HepG2 (cell line): Measurements from ENCODE around the gene GPC3. TPM values are rescaled to one million over a fixed set of nuclear protein-coding genes. Genes with fewer than 3 reads are reported as not detected.

Experiments
- ASH2L ChIP-seq: fragments of 300-600, 200-600 bp; sonication (generic); IDR thresholded peaks from 2 replicates; pipeline ENCODE4 v1.7.0; 2017; ENCODE audit warnings: low read depth, mild to moderate bottlenecking, moderate library complexity, mixed read lengths, low read length; ENCODE audit not compliant: insufficient read length
- CEBPZ ChIP-seq: IDR thresholded peaks from 2 replicates; pipeline ENCODE4 v1.6.1; 2012; ENCODE audit warnings: low read length, improper control_type of control experiment
- HNF4A ChIP-seq: sonication (generic); formaldehyde crosslinking; IDR thresholded peaks from 2 replicates; pipeline ENCODE4 v1.4.0; 2020; ENCODE audit warnings: missing genetic modification reagents
- HOXA3 ChIP-seq: sonication (generic); formaldehyde crosslinking; IDR thresholded peaks from 2 replicates; pipeline ENCODE4 v1.5.0; 2020; ENCODE audit warnings: missing genetic modification reagents
- IKZF4 ChIP-seq: sonication (generic); formaldehyde crosslinking; IDR thresholded peaks from 2 replicates; pipeline ENCODE4 v1.5.1; 2020; ENCODE audit warnings: borderline replicate concordance, mild to moderate bottlenecking, low read depth, missing genetic modification reagents; ENCODE audit errors: not compliant biosample characterization
- MBD4 ChIP-seq: IDR thresholded peaks from 2 replicates; pipeline ENCODE4 v1.6.1; 2012; ENCODE audit warnings: low read length, inconsistent platforms, borderline replicate concordance
- NCOR1 ChIP-seq: fragments of 200-600 bp; sonication (generic); IDR thresholded peaks from 2 replicates; pipeline ENCODE4 v1.7.0; 2017; ENCODE audit warnings: antibody characterized with exemption, low read length, borderline replicate concordance
- PAF1 ChIP-seq: IDR thresholded peaks from 2 replicates; pipeline ENCODE4 v1.6.1; 2016; ENCODE audit warnings: missing genetic modification reagents, missing compliant biosample characterization
- POLR2G ChIP-seq: fragments of 200-400 bp; formaldehyde crosslinking; IDR thresholded peaks from 2 replicates; pipeline ENCODE4 v1.6.1; 2018; ENCODE audit warnings: mild to moderate bottlenecking, low read depth, low read length, moderate library complexity
- RARA ChIP-seq: IDR thresholded peaks from 2 replicates; pipeline ENCODE4 v1.6.1; 2016; ENCODE audit warnings: missing genetic modification reagents, missing compliant biosample characterization
- SMC3 ChIP-seq: IDR thresholded peaks from 2 replicates; pipeline ENCODE4 v1.6.1; 2011; ENCODE audit warnings: low read length, improper control_type of control experiment
- ZNF124 ChIP-seq: sonication (generic); formaldehyde crosslinking; IDR thresholded peaks from 2 replicates; pipeline ENCODE4 v1.4.0; 2020; ENCODE audit warnings: missing genetic modification reagents
- ZSCAN25 ChIP-seq: sonication (generic); formaldehyde crosslinking; IDR thresholded peaks from 2 replicates; pipeline ENCODE4 v1.8.0; 2022; ENCODE audit warnings: mild to moderate bottlenecking, missing genetic modification reagents
- polyA plus RNA-seq, 8 experiments: library from polyadenylated mRNA; depleted of rRNA in 3 of 8; stranded (reverse) in 7 of 8; unstranded in 1 of 8; fragments of >200 nt; fragmentation: Illumina TruSeq in 4 of 8; extraction: Trizol in 4 of 8; gene quantifications; 2 replicates each; pipeline versions ENCODE4 v1.2.1 to v1.2.3, GENCODE V29; 2011 to 2016; ENCODE audit warnings: low read depth in 4 of 8, missing spikeins in 1 of 8, mixed read lengths in 1 of 8; ENCODE audit not compliant: insufficient read depth in 1 of 8
- total RNA-seq, 5 experiments: library from RNA; depleted of rRNA; stranded (reverse); fragments of >200 nt; fragmentation: Illumina TruSeq; extraction: Trizol; gene quantifications; 2 replicates each; pipeline ENCODE4 v1.2.3, GENCODE V29; 2016; ENCODE audit warnings: low read depth in 1 of 5
- TF ChIP-seq, protein P1 (sequence below): sonication (generic); formaldehyde crosslinking; IDR thresholded peaks from 2 replicates; pipeline ENCODE4 v1.4.0; 2020; ENCODE audit warnings: mild to moderate bottlenecking, missing genetic modification reagents
- TF ChIP-seq, protein P2 (sequence below): sonication (generic); formaldehyde crosslinking; IDR thresholded peaks from 2 replicates; pipeline ENCODE4 v1.8.1; 2022; ENCODE audit warnings: low read depth, mild to moderate bottlenecking, missing genetic modification reagents
- TF ChIP-seq, protein P3 (sequence below): sonication (generic); formaldehyde crosslinking; IDR thresholded peaks from 2 replicates; pipeline ENCODE4 v1.4.0; 2020; ENCODE audit warnings: missing genetic modification reagents, borderline replicate concordance

The GPC3 gene
- total and polyA plus RNA-seq, 2 of the 13 experiments (the other 11 are each of a cell fraction or from before 2014, with no cell fraction given) = 1,799 to 3,263 TPM

- TF ChIP-seq, protein P1, sequence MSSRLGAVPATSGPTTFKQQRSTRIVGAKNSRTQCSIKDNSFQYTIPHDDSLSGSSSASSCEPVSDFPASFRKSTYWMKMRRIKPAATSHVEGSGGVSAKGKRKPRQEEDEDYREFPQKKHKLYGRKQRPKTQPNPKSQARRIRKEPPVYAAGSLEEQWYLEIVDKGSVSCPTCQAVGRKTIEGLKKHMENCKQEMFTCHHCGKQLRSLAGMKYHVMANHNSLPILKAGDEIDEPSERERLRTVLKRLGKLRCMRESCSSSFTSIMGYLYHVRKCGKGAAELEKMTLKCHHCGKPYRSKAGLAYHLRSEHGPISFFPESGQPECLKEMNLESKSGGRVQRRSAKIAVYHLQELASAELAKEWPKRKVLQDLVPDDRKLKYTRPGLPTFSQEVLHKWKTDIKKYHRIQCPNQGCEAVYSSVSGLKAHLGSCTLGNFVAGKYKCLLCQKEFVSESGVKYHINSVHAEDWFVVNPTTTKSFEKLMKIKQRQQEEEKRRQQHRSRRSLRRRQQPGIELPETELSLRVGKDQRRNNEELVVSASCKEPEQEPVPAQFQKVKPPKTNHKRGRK = no peak
- TF ChIP-seq ASH2L (peak; percentile 59), ZNF124 (0 out of 2 replicates have a peak, but pooled peaks have one; percentile 50), ZSCAN25 (no peak), RARA (no peak), MBD4 (no peak), IKZF4 (CRISPR knock-in tag) (no peak), SMC3 (peak; percentile 73), POLR2G (0 out of 2 replicates have a peak, but pooled peaks have one; percentile 36), PAF1 (CRISPR knock-in tag) (no peak), HOXA3 (0 out of 2 replicates have a peak, but pooled peaks have one; percentile 33), HNF4A (CRISPR knock-in tag) (peak; percentile 59), CEBPZ (no peak), NCOR1 (peak; percentile 65; the same call in 1 of the 2 replicates)
- TF ChIP-seq, protein P2, sequence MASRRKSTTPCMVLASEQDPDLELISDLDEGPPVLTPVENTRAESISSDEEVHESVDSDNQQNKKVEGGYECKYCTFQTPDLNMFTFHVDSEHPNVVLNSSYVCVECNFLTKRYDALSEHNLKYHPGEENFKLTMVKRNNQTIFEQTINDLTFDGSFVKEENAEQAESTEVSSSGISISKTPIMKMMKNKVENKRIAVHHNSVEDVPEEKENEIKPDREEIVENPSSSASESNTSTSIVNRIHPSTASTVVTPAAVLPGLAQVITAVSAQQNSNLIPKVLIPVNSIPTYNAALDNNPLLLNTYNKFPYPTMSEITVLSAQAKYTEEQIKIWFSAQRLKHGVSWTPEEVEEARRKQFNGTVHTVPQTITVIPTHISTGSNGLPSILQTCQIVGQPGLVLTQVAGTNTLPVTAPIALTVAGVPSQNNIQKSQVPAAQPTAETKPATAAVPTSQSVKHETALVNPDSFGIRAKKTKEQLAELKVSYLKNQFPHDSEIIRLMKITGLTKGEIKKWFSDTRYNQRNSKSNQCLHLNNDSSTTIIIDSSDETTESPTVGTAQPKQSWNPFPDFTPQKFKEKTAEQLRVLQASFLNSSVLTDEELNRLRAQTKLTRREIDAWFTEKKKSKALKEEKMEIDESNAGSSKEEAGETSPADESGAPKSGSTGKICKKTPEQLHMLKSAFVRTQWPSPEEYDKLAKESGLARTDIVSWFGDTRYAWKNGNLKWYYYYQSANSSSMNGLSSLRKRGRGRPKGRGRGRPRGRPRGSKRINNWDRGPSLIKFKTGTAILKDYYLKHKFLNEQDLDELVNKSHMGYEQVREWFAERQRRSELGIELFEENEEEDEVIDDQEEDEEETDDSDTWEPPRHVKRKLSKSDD = no peak
- TF ChIP-seq, protein P3, sequence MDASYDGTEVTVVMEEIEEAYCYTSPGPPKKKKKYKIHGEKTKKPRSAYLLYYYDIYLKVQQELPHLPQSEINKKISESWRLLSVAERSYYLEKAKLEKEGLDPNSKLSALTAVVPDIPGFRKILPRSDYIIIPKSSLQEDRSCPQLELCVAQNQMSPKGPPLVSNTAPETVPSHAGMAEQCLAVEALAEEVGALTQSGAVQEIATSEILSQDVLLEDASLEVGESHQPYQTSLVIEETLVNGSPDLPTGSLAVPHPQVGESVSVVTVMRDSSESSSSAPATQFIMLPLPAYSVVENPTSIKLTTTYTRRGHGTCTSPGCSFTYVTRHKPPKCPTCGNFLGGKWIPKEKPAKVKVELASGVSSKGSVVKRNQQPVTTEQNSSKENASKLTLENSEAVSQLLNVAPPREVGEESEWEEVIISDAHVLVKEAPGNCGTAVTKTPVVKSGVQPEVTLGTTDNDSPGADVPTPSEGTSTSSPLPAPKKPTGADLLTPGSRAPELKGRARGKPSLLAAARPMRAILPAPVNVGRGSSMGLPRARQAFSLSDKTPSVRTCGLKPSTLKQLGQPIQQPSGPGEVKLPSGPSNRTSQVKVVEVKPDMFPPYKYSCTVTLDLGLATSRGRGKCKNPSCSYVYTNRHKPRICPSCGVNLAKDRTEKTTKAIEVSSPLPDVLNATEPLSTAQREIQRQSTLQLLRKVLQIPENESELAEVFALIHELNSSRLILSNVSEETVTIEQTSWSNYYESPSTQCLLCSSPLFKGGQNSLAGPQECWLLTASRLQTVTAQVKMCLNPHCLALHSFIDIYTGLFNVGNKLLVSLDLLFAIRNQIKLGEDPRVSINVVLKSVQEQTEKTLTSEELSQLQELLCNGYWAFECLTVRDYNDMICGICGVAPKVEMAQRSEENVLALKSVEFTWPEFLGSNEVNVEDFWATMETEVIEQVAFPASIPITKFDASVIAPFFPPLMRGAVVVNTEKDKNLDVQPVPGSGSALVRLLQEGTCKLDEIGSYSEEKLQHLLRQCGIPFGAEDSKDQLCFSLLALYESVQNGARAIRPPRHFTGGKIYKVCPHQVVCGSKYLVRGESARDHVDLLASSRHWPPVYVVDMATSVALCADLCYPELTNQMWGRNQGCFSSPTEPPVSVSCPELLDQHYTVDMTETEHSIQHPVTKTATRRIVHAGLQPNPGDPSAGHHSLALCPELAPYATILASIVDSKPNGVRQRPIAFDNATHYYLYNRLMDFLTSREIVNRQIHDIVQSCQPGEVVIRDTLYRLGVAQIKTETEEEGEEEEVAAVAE (CRISPR knock-in tag) = no peak
Observed at GRCh38 chrX:134026565-134027311, 41.3 kb upstream of the GPC3 start (continued).
